NK-92 (cell line): ENCODE data around the gene MESP1.
"Not testable (repeated sequence)": the region's sequence is repeated elsewhere in the genome, so short reads cannot be mapped to it uniquely, and the experiment has no call there.

Experiments used
- DNase-seq: peaks from one replicate; lab custom pipeline; 2025; ENCODE audit not compliant: unreplicated experiment; lab: John Stamatoyannopoulos, UW

The MESP1 gene, protein sequence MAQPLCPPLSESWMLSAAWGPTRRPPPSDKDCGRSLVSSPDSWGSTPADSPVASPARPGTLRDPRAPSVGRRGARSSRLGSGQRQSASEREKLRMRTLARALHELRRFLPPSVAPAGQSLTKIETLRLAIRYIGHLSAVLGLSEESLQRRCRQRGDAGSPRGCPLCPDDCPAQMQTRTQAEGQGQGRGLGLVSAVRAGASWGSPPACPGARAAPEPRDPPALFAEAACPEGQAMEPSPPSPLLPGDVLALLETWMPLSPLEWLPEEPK

GRCh38 chr15:89750560-89751542 is at the start of gene MESP1:
MESP1 (minus strand) TSS chr15:89751249; CDS start chr15:89751231, 18 bp downstream.
- peak; percentile 25 for DNase-seq

DNA sequence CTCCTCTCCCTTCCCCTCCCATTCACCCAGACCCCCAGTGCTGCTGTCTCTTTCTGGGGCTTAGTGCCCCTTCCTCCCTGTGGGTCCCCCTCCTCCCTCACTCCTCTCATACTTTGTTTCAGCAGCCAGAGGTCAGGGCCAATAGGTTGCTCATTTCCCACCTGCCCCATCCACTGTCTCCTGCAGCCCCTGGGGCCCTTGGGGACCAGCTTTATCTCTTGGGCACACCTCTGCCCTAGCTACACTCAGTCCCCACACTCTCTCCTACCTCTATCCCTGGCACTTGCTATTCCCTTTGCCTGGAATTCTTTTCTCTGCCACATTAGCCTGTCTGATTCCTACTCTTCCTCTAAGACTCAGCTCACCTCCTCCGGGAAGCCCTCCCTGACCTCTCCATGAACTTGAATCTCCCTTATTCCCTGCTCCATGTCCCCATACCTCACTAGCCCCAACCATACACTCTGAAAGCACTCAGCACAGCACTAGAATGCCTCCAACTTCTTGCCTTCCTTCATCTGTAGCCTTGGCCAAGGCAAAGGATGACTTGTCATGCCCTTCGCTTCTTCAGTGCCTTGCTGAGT is 49.0 kb upstream of the MESP1 start:
- DNase-seq: no peak

DNA sequence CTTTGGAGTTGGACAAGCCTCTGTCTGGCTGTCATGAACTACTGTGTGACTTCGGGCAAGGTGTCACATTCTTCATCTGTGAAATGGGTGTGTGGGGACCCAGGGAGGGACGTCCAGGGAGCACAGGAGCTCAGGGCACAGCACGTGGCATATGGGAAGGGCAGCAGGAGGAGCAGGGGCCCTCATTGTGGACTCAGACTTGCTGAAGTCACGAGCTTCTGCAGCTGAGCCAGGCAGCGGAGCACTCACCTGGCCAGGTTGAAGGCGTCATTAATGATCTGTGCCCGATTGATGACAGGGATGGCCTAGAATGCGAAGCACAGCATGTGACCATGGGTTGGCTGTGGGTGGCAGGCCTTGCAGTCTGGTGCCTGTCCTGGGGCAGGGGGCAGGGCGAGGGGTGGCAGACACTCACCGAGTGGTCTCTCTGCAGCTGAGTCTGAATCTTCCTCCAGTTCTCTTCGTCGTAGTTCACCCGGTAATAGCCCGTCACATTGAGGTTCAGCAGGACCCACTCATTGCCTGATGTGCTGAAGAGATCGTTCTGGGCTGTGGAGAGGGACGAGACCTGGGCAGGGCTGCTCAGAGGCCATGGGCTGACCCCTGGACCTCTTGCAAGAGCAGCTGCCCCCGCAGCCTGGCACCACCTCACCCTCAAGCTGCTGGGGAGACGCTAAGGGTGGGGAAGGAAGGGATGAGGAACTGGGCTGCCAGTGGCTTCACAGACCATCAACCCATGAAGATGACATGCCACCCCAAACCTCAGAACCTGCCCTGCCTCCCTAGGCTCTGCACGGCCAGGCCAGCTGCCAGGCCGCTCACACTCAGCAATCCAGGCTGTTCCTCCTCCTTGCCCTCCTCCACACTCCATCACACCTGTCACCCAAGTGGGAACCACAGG is 48.2 kb upstream of the MESP1 start:
- DNase-seq: no peak

- DNase-seq: no peak
Measured at GRCh38 chr15:89797678-89798201, 46.7 kb upstream of the MESP1 start.

- no peak for DNase-seq
Measured at GRCh38 chr15:89795996-89796395, 44.9 kb upstream of the MESP1 start.

- DNase-seq: no peak
Measured at GRCh38 chr15:89794627-89795241, 43.7 kb upstream of the MESP1 start.

DNA sequence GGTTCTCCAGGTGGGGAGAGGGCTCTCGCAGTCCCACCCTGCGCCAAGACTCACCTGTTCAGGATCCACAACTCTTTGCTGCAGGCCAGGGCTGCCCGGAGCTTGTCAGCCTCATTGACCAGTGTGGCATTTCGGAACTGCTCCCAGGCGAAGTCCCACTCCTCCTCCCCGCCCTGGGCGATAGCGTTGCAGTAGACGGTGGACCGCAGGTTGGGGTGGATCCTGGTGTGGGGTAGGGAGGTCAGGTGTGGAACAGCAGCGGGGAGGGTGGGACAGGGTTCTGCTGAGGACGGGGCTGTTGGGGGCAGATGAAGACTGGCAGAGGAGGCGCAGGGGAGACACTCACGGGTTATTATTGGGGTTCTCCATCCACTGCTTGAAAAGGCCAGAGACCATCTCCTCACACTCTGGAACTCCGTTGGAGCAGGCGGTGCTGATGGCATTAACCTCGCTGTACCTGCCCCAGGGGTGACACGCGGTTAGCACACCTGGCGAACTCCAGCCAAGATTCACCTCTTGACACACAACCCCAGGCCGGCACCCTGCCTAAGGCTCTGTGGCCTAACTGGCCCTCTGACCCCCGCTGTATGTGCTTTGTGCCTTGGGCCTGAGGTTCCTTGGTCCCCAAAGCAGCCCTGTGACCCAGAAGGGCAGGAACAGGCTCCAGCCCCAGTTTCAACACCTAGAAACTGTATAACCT is 41.2 kb upstream of the MESP1 start:
- no peak for DNase-seq

GRCh38 chr15:89790661-89791060 is 39.6 kb upstream of the MESP1 start:
- no peak for DNase-seq

GRCh38 chr15:89790206-89790605 is 39.2 kb upstream of the MESP1 start:
- no peak for DNase-seq

DNA sequence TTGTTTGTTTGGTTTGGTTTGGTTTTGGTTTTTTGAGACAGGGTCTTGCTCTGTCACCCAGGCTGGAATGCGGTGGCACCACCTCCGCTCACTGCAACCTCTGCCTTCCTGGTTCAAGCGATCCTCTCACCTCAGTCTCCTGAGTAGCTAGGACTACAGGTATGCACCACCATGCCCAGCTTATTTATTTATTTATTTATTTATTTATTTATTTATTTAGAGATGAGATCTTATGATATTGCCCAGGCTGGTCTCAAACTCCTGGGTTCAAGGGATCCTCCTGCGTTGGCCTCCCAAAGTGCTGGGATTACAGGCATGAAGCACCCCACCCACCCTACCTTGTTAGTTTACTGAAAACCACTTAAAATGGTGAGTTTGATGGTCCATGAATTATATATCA is 37.5 kb upstream of the MESP1 start:
- not testable (repeated sequence) for DNase-seq

GRCh38 chr15:89787944-89788343 is 36.9 kb upstream of the MESP1 start:
- DNase-seq: no peak

DNA sequence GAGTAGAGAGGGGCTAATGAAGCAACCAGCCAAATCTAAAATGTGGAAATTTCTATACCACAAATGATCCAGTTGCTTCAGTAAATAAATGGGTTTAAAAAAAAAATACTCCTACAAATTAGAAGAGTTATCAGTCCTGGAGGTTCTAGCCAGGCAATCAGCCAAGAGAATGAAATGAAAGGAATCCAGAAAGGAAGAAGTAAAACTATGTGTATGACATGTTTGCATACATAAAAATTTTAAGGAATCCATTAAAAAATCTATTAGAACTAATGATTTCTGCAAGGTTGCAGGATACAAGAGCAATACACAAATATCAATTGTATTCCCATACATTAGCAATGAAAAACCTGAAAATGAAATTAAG is 34.7 kb upstream of the MESP1 start:
- no peak for DNase-seq

GRCh38 chr15:89785064-89785773 is 34.2 kb upstream of the MESP1 start:
- no peak for DNase-seq

DNA sequence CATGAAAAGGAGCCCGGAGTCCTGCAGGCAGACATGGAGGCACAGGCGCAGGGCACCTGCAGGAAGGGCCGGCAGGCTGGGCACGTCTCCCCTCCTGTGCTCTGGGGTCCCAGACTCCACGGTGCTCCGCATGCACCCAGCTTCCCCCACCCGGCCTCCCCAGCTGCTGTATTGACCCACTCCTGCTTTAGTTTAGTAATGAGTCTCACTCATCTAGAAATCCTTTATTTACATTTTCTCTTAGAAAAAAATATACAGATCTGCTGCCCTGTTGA is 33.6 kb upstream of the MESP1 start:
- no peak for DNase-seq

GRCh38 chr15:89783861-89784685 is 33.0 kb upstream of the MESP1 start:
- no peak for DNase-seq

- DNase-seq: no peak
Measured at GRCh38 chr15:89783111-89783860, 32.2 kb upstream of the MESP1 start.

- not testable (repeated sequence) for DNase-seq
Measured at GRCh38 chr15:89782619-89782950, 31.5 kb upstream of the MESP1 start.
